ENCODE results near the gene ENOX1. TPM values are rescaled to one million over a fixed set of nuclear protein-coding genes. Genes with fewer than 3 reads are reported as not detected.

The ENOX1 gene
- total RNA-seq, 1 donor from 2014 or later = 45.2 TPM

DNA sequence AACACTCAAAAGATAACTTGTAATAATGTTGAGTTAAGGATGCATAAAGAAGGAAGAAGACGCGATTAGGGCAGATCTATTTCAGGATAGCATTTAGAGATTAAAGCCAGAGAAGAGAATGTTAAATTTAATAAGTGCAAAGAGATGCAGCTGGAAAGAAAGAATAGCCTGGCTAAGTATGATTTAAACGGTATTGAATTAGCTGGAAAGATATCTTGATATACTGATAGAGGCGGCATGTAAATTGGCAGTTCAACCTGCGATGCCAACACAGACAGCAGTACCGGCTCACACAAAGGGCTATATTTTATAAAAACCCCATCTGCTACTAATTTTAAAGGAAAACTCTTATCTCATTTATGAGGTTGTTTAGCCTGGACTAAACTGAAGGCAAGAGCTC lies 121.4 kb downstream of the ENOX1 start:
- DNase-seq = no peak

- no peak for DNase-seq
Observed at GRCh38 chr13:43664700-43665191, 122.0 kb downstream of the ENOX1 start.

DNA sequence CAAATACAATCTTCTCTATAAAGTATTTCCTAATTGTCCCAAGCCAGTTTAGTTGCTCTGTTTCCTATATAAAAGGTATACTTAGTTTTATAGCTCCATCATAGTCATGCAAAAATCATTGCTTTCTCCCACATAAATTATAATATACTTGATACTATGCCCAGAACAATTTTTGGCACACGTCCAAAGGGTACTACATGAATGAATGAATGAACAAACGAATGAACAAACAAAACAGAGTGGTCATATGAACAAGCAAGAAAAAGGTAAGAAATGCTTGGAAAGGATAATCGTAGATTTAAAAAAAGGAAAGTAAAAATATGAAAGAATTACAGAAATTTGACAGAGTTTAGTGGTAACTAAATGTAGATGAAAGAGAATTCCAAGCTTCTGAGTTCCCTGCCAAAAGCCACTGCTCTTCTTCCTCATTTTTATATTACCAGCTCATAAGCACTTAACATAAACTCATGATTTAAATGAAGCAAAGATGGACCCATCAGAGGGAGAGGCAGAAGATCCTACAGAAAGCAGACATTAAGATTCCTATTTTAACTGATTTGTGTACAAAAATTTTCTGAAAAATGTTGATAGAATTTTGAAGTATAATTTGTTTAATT lies 123.2 kb downstream of the ENOX1 start:
- DNase-seq = no peak

GRCh38 chr13:43662976-43663375 lies 123.8 kb downstream of the ENOX1 start:
- DNase-seq = no peak

- no peak for DNase-seq
Observed at GRCh38 chr13:43661161-43661830, 125.5 kb downstream of the ENOX1 start.

GRCh38 chr13:43657485-43657884 lies 129.3 kb downstream of the ENOX1 start:
- no peak for DNase-seq

GRCh38 chr13:43653980-43654379 lies 132.8 kb downstream of the ENOX1 start:
- no peak for DNase-seq

GRCh38 chr13:43653395-43653794 lies 133.4 kb downstream of the ENOX1 start:
- no peak for DNase-seq

GRCh38 chr13:43652760-43653159 lies 134.0 kb downstream of the ENOX1 start:
- DNase-seq = no peak

GRCh38 chr13:43650882-43651281 lies 135.9 kb downstream of the ENOX1 start:
- no peak for DNase-seq

DNA sequence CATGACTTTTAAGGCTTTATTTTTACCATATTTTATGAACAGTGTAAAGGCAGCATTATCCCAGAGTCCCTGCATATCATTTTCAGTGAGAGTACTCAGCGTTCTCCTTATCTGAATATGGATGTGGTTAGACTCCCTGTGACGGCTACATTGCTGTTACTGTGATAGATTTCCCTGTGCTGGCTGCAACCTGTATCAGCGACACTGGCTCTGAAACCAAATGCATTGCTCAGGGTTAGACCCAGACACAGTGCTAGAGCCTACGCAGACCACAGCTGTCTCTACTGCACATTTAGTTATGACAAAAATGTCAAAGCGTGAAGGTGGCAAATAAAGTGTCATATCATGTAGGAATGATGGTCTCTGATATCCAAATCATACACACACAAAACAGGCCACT lies 138.0 kb downstream of the ENOX1 start:
- DNase-seq = no peak

GRCh38 chr13:43647471-43647870 lies 139.3 kb downstream of the ENOX1 start:
- DNase-seq = no peak

GRCh38 chr13:43640476-43640875 lies 146.3 kb downstream of the ENOX1 start:
- no peak for DNase-seq

DNA sequence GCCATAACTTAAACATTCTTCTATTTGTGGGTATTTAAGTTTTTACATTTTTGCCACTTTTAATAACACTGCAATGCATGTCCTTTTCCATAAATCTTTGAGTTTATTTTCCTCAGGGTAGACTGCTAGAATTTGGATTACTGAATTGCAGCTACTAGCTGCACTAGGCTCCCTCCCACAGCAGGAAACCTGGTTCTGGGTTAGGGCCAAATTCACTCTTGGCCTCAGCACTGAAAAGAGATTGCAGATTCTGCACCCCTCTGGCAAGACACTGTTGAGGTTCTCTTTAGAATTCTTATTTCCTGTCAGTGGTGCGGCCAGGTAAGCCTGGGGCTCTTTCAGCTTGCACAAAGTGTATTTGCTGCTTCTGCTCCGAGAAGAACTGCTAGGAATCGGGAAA lies 155.7 kb downstream of the ENOX1 start:
- DNase-seq = no peak

DNA sequence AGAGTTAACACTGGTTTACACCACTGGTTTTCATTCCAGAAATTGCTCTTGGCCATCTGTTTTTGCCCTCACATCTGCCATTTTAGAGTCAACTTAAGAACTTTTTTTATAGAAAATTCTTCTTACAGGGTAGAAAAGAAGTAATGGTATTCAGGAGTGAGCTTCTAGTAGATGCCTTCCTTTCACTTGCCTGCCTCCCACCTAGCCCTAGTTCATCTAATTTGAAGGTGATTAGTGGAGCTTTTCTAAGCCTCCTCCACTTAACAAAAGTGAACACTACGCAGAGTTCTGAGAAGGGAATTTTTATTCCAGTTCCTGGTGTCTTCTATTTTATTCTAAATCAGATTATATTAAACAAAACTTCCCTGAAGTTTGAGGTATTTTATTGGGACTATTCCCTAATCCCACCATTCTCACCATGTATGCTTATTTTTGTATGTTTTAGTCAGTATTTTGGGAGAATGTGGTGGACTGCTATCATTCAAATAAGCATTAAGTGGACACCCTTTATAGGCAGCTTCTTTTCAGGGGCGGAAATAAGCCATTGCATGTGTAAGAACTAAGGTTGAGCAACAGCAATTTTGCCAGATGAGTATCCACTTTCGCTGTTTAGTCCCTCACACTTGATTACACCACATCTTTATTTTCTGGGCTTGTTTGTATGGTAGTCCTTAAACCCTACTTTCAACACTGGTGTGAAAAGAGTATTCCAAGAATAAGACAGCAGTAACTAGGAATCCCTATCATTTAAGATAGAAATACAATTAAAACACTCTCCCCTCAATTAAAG lies 156.9 kb downstream of the ENOX1 start:
- no peak for DNase-seq

GRCh38 chr13:43626994-43627393 lies 159.8 kb downstream of the ENOX1 start:
- DNase-seq = no peak

DNA sequence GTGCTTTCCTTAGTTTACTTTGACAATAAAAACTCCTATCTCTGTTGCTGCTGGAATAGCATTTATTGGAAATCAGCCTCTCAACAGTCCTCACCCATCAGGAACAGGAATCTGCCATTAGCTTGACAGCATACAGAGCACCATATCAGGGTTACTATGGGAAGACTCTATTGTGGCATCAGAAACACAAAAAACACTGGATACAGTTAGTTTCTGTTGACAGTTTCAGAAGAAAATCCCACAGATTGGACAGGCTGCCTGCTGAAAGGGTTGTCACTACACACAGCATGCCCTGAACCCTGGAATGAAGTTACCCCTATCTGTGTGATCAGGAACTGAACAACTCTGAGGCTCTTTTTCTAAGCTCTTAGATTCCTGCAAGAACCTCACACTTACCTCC lies 172.7 kb downstream of the ENOX1 start:
- DNase-seq = no peak

DNA sequence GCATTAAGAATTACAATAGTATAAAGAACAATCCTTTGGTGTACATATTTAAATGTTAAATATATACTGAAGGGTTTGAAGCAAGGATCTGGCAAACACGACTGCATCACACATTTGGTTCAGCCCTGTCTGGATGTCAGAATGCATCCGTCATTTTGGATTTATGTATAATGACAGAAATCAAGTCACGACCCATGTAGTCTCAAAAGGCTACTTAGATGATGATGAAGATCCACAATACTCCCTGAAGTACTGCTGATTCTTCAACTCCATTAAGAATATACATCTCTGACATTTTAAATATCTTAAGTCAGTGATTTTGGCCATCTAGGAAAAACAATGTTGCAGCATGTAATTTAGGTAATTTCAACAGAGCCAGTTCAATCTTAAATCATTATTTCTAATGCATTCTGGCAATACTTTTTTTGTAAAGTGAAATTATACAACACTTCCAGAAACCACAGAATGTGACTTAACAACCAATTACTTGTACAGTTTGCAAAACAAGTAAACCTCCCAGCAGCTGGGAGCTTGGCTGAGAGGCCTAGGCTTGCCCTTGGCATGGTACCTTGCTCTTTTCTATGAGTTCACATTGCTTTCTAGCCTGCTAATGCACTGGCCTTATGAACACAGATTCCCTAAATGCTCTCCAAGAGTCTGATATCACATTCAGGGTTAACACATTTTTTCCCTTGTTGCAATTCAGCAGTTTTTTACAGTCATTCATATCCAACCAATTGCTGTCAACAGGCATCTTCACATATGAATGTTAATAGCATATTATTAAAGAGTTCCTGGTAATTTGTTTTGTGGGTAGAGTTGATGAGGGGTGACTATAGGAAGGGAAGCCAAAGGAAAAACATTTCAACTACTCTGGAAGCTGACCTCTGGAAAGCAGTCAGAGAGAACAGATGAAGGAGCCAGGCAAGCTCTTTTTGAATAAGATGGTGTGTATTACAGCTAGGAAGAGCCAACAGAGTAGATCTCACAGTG lies 175.2 kb downstream of the ENOX1 start:
- DNase-seq = no peak

DNA sequence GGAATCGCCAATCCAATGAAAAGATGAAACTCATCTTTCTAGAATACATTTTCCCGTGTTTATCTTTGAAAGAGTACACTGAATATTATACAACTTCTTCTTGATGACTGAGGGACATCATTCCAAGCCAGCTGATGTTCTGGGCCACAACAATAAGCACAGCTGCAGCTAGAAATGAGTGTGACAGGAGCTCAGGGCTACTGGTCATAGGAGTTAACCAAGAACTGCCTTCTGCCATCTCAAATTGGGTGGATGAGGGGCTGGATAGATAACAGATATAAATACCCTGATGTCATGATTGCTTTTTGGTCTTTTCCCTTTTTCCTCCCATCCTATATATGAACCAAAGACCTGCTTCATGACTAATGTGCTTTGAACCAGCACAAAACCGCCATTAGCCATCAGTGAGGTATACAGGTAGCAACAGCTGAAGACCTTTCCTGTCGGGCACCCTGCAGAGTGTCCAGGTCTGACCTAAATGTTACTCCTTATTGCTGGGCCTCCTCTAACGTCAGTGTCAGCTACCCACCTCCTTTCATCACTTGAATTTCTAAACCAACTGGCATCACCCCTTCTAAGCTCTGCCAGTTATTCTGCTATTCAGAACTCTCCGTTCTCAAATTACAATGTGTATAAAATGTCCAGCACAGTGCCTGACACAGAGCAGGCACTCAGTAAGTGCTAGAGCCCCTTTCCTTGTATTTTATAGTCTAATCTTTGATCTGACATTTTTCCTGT lies 178.2 kb downstream of the ENOX1 start:
- no peak for DNase-seq

GRCh38 chr13:43597599-43597945 lies 189.2 kb downstream of the ENOX1 start:
- DNase-seq = no peak

GRCh38 chr13:43596924-43597598 lies 189.7 kb downstream of the ENOX1 start:
- no peak for DNase-seq

All from occipital lobe (tissue), 2 donors.